Sciatic nerve (tissue), 2 donors: ENCODE data around the gene SCML2. TPM values are rescaled to one million over a fixed set of nuclear protein-coding genes. Genes with fewer than 3 reads are reported as not detected.
"Not testable (repeated sequence)": the region's sequence is repeated elsewhere in the genome, so short reads cannot be mapped to it uniquely, and the experiment has no call there.

Experiments
- ATAC-seq: fragments of 200-7000 bp; cut with Tn5 transposase; one replicate; pipeline ENCODE4 v1.9.1; 2020; ENCODE audit warnings: mild to moderate bottlenecking, moderate library complexity
- DNase-seq: peaks from one replicate; pipeline ENCODE4 v3.0.0-alpha.2; 2020; ENCODE audit warnings: low spot score
- intact Hi-C: fragments of 100-400 bp; cut with DNase I; formaldehyde crosslinking; loops from one replicate; pipeline ENCODE4 v1.14.2; 2022
- total RNA-seq: library from RNA; stranded (reverse); fragmentation: NEBNext Ultra II Directional; extraction: Animal tissue kit (Norgen Biotek cat#: 25700); gene quantifications from one replicate; pipeline ENCODE4 v1.2.1, GENCODE V29; 2021
- donor health status: DM: no; HTN: no; CAD: no.
- donor health status: DM: no; HTN: no; CAD: no.

Gene SCML2
- total RNA-seq, 1 donor from 2014 or later = 1.4 TPM

DNA sequence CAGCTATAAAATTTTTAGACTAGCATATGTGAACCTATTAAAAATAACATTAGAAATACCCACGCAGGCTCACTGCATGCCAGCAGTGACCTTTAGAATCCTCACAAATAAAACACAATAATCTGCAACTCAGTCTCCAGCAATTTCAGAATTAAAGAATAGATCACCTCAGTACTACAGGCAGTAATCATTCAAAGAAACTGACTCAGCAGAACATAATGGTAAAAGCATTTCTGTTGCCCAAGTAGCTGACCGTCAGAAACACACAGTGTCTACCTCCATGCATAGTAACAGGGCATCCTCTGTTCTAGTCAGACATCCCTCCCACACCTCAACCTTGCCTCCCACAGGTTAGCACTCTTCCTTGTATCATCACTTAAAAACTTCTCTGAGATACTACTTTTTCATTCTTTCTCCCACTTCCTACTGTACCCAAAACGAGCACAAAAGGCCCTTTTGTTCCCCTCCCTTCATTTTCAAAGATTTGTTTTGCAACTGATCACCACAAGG is 68.1 kb downstream of the SCML2 start:
- ATAC-seq (no peak), DNase-seq (no peak)
- intact Hi-C loops = no loop called here

DNA sequence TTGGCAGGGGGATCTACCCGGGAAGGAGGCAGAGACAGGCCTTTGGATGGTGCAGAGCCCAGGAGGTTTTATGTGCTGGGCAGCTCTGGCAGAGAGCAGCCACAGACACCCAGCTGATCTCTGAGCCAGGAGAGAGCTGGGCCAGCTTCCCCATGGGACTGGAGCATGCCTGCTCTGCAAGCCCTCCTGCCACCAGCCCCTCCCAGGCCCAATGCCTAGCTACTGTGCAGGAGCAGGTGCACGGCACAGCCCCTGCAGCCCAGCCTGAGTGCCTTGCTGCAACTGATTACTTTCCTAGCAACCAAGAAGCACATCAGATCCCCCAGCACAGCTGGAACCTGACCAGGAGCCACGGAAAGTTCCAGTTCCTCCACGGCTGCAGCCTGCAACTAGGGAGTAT is 76.0 kb downstream of the SCML2 start:
- ATAC-seq = no peak
- intact Hi-C loops = no loop called here
- no peak for DNase-seq

DNA sequence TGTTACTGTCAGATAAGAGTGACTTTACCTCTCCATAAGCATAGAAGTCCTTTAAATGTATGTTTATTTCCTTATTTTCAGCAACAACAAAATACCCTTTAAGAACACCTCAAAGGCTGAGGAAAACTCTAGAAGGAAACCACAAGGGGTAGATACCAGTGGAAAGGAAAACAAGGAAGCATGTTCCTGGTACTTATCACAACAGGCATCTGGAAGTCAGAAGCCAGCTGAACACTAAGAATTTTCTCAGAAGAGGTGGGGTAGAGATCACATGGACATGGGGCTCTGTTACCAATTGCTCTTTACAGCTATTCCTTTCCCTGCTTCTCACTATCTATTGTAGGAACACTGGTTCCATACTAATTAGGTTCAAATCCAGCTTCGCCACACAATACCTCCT is 82.3 kb downstream of the SCML2 start:
- ATAC-seq (no peak), DNase-seq (no peak)
- intact Hi-C loops = no loop called here

DNA sequence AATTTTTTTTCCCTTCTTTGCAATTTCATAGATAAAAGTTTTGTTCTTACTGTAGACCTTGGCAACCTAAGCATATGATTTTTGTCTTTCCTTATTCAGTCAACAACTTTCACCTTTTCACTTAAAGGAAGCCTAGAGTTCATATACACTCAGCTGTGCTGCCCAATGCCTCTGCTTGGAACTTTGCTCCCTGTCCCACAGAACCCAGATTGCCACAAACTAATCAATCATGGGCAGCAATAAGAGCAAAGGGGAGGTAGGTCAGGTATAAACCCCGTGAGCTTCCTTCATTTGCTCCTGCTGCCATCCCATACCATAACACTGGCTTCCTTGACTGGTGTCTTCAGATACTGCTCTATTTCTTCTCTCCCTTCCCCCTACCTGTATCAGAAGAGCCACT is 82.8 kb downstream of the SCML2 start:
- no peak for DNase-seq
- intact Hi-C loops = no loop called here
- ATAC-seq = no peak

DNA sequence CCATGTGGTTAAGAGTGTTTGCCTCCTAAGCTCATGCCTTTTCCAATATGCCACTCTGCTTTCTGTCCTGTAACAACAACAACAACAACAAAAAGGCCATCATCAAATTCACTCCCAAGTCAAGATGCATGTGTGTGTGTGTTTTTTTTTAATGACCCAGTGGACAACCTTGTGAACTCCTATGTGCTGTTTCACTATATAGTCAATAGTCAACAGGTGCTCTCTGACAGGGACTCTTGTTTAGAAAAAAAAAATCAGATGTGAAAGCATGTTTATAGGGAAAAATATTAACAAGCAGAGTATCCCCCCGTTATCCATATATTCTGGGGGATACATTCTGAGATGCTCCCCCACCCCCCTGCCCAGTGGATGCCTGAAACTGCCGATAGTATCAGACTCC is 83.2 kb downstream of the SCML2 start:
- DNase-seq (no peak), ATAC-seq (no peak)
- intact Hi-C loops = no loop called here

DNA sequence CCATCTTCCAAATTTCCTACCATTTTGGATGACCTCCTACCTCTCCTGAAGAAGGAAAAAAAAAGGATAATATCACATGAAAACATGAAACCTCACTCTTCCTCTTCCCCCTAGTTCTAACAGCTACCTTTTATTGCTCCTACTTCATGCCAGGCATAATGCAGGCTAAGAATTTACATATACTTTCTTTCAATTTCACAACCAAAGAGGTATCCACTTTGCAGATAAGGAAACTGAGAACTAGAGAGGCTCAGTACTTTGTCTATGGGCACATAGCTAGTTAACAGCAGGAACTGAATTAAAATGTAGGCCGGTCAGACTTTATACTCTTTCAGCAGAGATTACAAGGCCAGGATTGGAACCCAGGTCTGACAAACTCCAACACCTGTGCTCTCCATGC is 99.4 kb downstream of the SCML2 start:
- intact Hi-C loops = no loop called here
- DNase-seq (no peak), ATAC-seq (no peak)

DNA sequence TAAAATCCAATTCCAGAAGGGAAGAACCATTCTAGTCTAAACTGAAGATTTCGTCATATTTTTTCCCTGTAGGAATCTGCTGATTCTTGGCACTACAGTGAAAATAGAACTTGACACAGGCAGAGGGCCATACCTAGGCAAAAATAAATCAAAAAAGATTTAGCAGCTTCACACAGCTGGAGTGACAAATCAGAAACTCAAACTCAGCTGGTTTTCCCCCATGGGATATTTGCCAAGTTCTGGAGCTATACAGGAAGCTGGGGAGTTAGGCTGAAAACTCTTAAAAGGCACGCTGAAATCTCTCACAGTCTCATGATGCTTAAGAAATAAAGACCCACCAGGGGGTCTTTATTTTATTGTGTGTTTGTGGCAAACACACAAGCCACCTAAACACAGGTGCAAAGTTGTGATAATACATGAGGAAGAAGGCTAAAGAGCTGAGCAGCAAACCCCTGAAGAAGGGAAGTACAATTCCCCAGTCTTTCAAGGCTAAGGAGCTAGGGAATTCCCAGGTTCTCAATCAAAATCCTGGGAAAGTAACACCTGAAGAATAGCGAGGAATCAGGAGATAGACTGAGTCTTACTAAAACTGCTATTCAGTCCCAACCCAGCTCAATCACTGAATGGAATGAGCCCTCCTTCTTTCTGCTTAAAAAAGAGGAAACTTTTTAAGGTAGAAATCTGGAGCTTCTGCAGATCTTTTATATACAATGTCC is 101.7 kb downstream of the SCML2 start:
- ATAC-seq (no peak), DNase-seq (no peak)
- intact Hi-C loops = no loop called here

DNA sequence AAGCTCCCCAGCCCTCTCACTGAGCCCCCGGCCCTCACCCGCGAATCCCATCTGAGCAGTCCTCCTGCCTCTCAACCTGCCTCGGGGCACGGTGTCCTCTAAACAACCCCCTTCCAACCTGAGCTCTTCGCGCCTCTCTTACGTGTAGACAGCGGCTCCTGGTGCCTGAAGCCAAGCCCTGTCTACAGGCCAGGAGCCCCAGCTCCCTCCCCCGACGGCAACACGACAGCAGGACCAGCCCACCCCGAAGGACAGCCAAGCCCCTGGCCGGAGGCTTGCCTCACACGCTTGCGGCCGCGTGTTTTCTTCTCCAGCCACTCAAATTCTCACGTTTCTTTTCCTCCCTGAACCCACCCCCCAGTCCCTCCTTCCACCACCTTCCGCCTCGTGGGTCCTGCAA is 124.8 kb downstream of the SCML2 start:
- DNase-seq, ATAC-seq, intact Hi-C loops: not testable (repeated sequence)

DNA sequence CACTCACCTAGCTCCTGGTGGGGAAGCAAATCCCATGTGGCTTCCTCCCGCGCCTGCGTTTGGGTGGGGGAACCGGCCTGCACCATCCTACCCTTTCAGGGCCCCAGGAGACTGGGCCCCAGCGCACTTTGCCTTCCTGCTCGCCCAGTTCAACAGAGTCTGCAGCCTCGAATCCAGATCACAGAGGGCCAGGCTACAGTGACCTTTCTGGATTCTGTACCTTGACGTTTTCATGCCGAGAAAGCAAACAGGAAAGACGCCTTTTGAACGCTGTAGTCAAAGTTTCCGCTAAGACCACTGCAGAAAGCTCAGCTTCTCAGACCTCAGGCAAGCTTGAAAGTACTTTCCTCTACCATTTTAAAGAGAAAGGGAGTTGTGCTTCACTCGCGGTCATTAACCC is 126.4 kb downstream of the SCML2 start:
- ATAC-seq (no peak), DNase-seq (no peak)
- intact Hi-C loops = no loop called here

DNA sequence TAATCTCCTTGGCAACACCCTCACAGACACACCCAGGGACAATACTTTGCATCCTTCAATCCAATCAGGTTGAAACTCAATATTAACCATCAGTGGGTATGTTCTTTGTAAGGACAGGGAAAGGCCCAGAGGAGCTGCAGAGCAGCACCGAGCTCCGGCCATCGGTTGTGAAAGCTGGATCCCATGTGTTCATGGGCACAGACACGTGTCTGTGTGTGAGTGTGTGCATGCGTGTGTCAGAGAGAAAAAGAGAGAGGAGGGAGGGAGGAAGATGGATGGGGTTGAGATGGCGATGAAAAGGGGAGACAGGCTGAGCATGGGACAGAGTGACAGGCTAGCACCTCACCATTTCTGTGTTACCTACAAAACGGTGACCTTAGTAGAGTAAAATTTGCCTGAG is 127.0 kb downstream of the SCML2 start:
- no peak for DNase-seq
- intact Hi-C loops = no loop called here
- no peak for ATAC-seq

DNA sequence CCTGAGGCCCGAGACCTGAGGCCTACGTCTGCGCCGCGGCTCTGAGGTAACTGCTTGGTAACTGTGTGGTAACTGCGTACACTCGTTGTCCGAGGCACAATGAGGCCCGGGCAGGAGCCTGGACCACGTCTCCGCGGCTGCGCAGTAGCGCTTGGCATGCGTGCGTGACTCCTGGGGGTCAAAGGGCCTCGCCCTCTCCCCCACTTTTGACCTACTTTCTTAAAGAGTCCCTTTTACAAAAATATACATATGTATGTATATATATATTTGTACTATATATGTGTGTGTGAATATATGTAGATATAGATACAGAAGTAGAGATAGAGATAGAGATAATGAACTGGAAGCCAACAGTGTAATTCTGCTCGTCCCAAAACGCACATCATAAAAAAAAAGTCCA is 133.7 kb downstream of the SCML2 start, which contains the start of gene BEND2:
Gene BEND2, minus strand, starts transcription at position 101 of the 400 bp plus-strand sequence. CDS start 136 bp downstream, outside the sequence.
- intact Hi-C loops = no loop called here
- ATAC-seq = no peak
- DNase-seq = no peak

DNA sequence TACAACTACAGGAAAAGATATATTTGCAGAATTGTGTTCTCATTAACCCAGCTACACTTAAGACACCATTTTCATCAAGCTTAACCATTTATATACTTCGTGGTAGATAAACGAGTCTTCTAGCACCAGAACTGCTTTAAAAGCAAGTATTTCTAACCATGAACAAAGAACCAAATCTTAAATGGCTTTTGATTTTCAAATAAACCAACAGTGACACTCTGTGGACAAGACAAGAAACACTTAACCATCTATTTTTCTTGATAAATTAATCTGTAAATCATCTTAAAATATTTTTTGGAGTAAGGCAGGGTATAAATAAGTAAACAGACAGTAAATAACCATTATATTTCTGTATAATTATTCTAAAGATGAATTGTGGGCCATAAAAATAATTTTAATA is 144.0 kb downstream of the SCML2 start:
- no peak for DNase-seq
- intact Hi-C loops = no loop called here
- ATAC-seq = no peak

DNA sequence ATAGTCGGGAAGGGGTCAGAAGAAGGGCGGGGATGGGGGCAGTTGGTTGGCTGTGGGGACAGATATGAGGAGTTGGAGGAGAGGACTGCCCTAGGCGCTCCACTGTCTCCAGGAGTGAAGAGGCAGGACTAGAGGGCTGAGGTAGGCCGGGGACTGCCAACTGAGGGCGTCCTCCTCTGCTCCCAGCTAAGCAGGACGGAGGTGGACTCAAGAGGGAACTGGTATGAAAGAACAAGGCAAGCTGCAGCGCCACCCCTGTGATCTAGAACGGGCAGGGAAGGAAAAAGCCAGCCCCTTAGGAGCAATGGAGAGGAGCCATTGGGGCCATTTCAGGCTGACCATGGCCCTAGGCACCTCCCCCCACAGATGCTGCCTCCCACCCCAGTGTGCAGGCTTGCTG is 147.8 kb downstream of the SCML2 start:
- intact Hi-C loops = no loop called here
- ATAC-seq (no peak), DNase-seq (no peak)

DNA sequence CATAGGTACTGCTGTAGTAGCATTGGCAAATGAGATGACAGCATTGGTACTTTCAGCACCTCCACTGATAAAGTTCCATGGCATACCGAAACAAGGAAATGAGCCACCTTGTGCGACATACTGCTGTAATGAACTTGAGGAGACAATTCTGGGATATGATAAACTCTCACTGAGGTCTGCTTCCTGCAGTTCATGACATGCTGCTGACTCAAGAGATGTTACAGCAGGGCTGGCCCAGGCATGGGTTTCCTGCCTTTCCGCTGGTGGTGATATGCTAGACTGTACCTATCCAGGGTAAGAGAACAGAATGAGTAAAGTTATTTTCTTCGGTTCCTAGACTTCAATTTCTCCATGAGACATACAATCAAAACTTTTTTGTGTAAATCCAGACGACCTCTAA is 150.9 kb downstream of the SCML2 start:
- intact Hi-C loops = no loop called here
- no peak for ATAC-seq
- no peak for DNase-seq

DNA sequence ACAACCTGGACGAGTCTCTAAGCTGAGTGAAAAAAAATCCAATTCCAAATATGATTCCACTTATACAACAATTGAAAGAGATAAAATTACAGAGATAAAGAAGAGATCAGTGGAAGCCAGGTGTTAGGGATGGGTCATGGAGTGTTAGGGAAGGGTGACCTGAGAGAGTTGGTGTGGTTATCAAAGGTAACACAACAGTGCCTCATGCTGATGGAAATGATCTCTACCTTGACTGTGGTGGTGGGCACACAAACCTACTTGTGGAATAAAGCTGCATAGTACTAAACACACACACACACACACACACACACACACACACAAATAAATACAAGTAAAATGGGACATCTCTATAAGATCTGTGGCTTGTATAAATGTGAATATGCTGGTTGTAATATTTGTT is 159.8 kb downstream of the SCML2 start:
- DNase-seq = no peak
- intact Hi-C loops = no loop called here
- no peak for ATAC-seq

Other genes starting within 250 kb of the SCML2 start
- not detected for gene BEND2, start 133.8 kb downstream of the SCML2 start, total RNA-seq
- gene CDKL5, start 70.9 kb upstream of the SCML2 start, total RNA-seq = 13.6 TPM